HepG2 (cell line): ENCODE results near the gene SVOPL. TPM values are rescaled to one million over a fixed set of nuclear protein-coding genes. Genes with fewer than 3 reads are reported as not detected.

Experiments
- HDAC2 ChIP-seq: sonication (generic); formaldehyde crosslinking; IDR thresholded peaks from 2 replicates; pipeline ENCODE4 v1.4.0; 2020; ENCODE audit warnings: missing genetic modification reagents
- HMGXB3 ChIP-seq: sonication (generic); formaldehyde crosslinking; IDR thresholded peaks from 2 replicates; pipeline ENCODE4 v1.4.0; 2020; ENCODE audit warnings: missing genetic modification reagents, borderline replicate concordance
- HMGXB4 ChIP-seq, 2 experiments: sonication (generic) in 1 of 2; formaldehyde crosslinking in 1 of 2; IDR thresholded peaks; 2 replicates each; pipeline versions ENCODE4 v1.4.0 to v1.6.1; 2018 to 2020; ENCODE audit warnings: missing genetic modification reagents in 2 of 2, borderline replicate concordance in 1 of 2, low read depth in 1 of 2, mild to moderate bottlenecking in 1 of 2, missing biosample characterization in 1 of 2
- HOMEZ ChIP-seq: IDR thresholded peaks from 2 replicates; pipeline ENCODE4 v1.6.1; 2016; ENCODE audit warnings: low read depth
- KDM2A ChIP-seq: sonication (generic); formaldehyde crosslinking; IDR thresholded peaks from 2 replicates; pipeline ENCODE4 v1.4.0; 2020; ENCODE audit warnings: low read depth, missing genetic modification reagents, borderline replicate concordance
- KDM3A ChIP-seq: IDR thresholded peaks from 2 replicates; pipeline ENCODE4 v1.6.1; 2018; ENCODE audit warnings: low read depth, missing compliant biosample characterization
- KLF9 ChIP-seq: IDR thresholded peaks from 2 replicates; pipeline ENCODE4 v1.6.1; 2016; ENCODE audit warnings: low read depth
- NCOA1 ChIP-seq: sonication (generic); formaldehyde crosslinking; IDR thresholded peaks from 2 replicates; pipeline ENCODE4 v1.9.0; 2021; ENCODE audit warnings: missing genetic modification reagents
- PPARG ChIP-seq: conservative IDR thresholded peaks from 2 replicates; pipeline ENCODE4 v1.6.1; 2016; ENCODE audit warnings: missing biosample characterization, missing genetic modification reagents
- SIX1 ChIP-seq: sonication (generic); formaldehyde crosslinking; IDR thresholded peaks from 2 replicates; pipeline ENCODE4 v1.4.0; 2020; ENCODE audit warnings: missing genetic modification reagents, borderline replicate concordance
- YEATS2 ChIP-seq: sonication (generic); formaldehyde crosslinking; IDR thresholded peaks from 2 replicates; pipeline ENCODE4 v1.4.0; 2020; ENCODE audit warnings: missing genetic modification reagents, borderline replicate concordance
- ZNF501 ChIP-seq: sonication (generic); formaldehyde crosslinking; IDR thresholded peaks from 2 replicates; pipeline ENCODE4 v1.5.1; 2020; ENCODE audit warnings: mild to moderate bottlenecking, moderate library complexity, missing genetic modification reagents
- ZNF552 ChIP-seq: sonication (generic); formaldehyde crosslinking; IDR thresholded peaks from 2 replicates; pipeline ENCODE4 v1.9.0; 2022; ENCODE audit warnings: missing genetic modification reagents, mild to moderate bottlenecking, borderline replicate concordance
- ZNF616 ChIP-seq: sonication (generic); formaldehyde crosslinking; IDR thresholded peaks from 2 replicates; pipeline ENCODE4 v1.5.0; 2020; ENCODE audit warnings: low read depth, mild to moderate bottlenecking, missing genetic modification reagents
- ZNF652 ChIP-seq: IDR thresholded peaks from 2 replicates; pipeline ENCODE4 v1.6.1; 2016; ENCODE audit warnings: low read depth, borderline replicate concordance
- polyA plus RNA-seq, 8 experiments: library from polyadenylated mRNA; depleted of rRNA in 3 of 8; stranded (reverse) in 7 of 8; unstranded in 1 of 8; fragments of >200 nt; fragmentation: Illumina TruSeq in 4 of 8; extraction: Trizol in 4 of 8; gene quantifications; 2 replicates each; pipeline versions ENCODE4 v1.2.1 to v1.2.3, GENCODE V29; 2011 to 2016; ENCODE audit warnings: low read depth in 4 of 8, missing spikeins in 1 of 8, mixed read lengths in 1 of 8; ENCODE audit not compliant: insufficient read depth in 1 of 8
- total RNA-seq, 5 experiments: library from RNA; depleted of rRNA; stranded (reverse); fragments of >200 nt; fragmentation: Illumina TruSeq; extraction: Trizol; gene quantifications; 2 replicates each; pipeline ENCODE4 v1.2.3, GENCODE V29; 2016; ENCODE audit warnings: low read depth in 1 of 5
- TF ChIP-seq, protein P1 (sequence below): IDR thresholded peaks from 2 replicates; pipeline ENCODE4 v1.6.1; 2016; ENCODE audit warnings: mild to moderate bottlenecking
- TF ChIP-seq, protein P2 (sequence below): IDR thresholded peaks from 2 replicates; pipeline ENCODE4 v1.6.1; 2018; ENCODE audit warnings: missing genetic modification reagents, mild to moderate bottlenecking, missing compliant biosample characterization

The SVOPL gene
- total and polyA plus RNA-seq, 2 of the 13 experiments (the other 11 are each of a cell fraction or from before 2014, with no cell fraction given), result not detected

- TF ChIP-seq HMGXB3 (0 out of 2 replicates have a peak, but pooled peaks have one; percentile 40), ZNF552 (CRISPR knock-in tag) (no peak), KDM2A (CRISPR knock-in tag) (peak; percentile 62; the same call in 1 of the 2 replicates), ZNF616 (no peak), KDM3A (CRISPR knock-in tag) (0 out of 2 replicates have a peak, but pooled peaks have one; percentile 39), SIX1 (CRISPR knock-in tag) (peak; percentile 41; the same call in 1 of the 2 replicates), KLF9 (CRISPR knock-in tag) (0 out of 2 replicates have a peak, but pooled peaks have one; percentile 49), PPARG (CRISPR knock-in tag) (peak; percentile 42; the same call in 1 of the 2 replicates), NCOA1 (CRISPR knock-in tag) (no peak), HOMEZ (CRISPR knock-in tag) (peak; percentile 53; the same call in 1 of the 2 replicates), YEATS2 (CRISPR knock-in tag) (peak; percentile 19; the same call in 1 of the 2 replicates), HMGXB4 (CRISPR knock-in tag; IDR thresholded peaks at IDR 0.05; ENCODE audit: borderline replicate concordance in 1 of 2, low read depth in 1 of 2) (0 out of 4 replicates have a peak, but pooled peaks of 1 of the 2 experiments have one; percentile 31), ZNF652 (CRISPR knock-in tag) (peak; percentile 28; the same call in 1 of the 2 replicates), HDAC2 (CRISPR knock-in tag) (peak; percentile 49; the same call in 1 of the 2 replicates), ZNF501 (CRISPR knock-in tag) (peak; percentile 46; the same call in 1 of the 2 replicates)
- TF ChIP-seq, protein P1, sequence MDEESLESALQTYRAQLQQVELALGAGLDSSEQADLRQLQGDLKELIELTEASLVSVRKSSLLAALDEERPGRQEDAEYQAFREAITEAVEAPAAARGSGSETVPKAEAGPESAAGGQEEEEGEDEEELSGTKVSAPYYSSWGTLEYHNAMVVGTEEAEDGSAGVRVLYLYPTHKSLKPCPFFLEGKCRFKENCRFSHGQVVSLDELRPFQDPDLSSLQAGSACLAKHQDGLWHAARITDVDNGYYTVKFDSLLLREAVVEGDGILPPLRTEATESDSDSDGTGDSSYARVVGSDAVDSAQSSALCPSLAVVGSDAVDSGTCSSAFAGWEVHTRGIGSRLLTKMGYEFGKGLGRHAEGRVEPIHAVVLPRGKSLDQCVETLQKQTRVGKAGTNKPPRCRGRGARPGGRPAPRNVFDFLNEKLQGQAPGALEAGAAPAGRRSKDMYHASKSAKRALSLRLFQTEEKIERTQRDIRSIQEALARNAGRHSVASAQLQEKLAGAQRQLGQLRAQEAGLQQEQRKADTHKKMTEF (CRISPR knock-in tag), result 0 out of 2 replicates have a peak, but pooled peaks have one; percentile 36
- TF ChIP-seq, protein P2, sequence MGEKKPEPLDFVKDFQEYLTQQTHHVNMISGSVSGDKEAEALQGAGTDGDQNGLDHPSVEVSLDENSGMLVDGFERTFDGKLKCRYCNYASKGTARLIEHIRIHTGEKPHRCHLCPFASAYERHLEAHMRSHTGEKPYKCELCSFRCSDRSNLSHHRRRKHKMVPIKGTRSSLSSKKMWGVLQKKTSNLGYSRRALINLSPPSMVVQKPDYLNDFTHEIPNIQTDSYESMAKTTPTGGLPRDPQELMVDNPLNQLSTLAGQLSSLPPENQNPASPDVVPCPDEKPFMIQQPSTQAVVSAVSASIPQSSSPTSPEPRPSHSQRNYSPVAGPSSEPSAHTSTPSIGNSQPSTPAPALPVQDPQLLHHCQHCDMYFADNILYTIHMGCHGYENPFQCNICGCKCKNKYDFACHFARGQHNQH, result 0 out of 2 replicates have a peak, but pooled peaks have one; percentile 35
These were observed 37.6 kb upstream of the SVOPL start (continued) for GRCh38 chr7:138738551-138739335.
